Left colon (tissue), 2 donors: ENCODE results near the gene PTPN21. TPM values are rescaled to one million over a fixed set of nuclear protein-coding genes. Genes with fewer than 3 reads are reported as not detected.

ENCODE experiments used
- ATAC-seq: fragments of 200-7000 bp; cut with Tn5 transposase; one replicate; pipeline ENCODE4 v1.9.1; 2020; ENCODE audit warnings: mild to moderate bottlenecking, moderate library complexity
- DNase-seq, 2 donors: peaks; one replicate each; pipeline ENCODE4 v3.0.0-alpha.2; 2020
- intact Hi-C, 2 donors: fragments of 100-400 bp; cut with DNase I in 1 of 2; cut with micrococcal nuclease in 1 of 2; formaldehyde crosslinking; loops; one replicate each; pipeline versions ENCODE4 v1.11.2 to v1.14.0; 2022; cut with DNase I, micrococcal nuclease
- total RNA-seq, 2 donors: library from RNA; stranded (reverse); fragmentation: NEBNext Ultra II Directional; extraction: Animal tissue kit (Norgen Biotek cat#: 25700); gene quantifications; one replicate each; pipeline ENCODE4 v1.2.1, GENCODE V29; 2021
- donor health status: DM: no; HTN: no; CAD: no.
- donor health status: DM: yes; HTN: yes; CAD: no.

Gene PTPN21
- total RNA-seq, 2 donors from 2014 or later = 31.8 to 36.8 TPM

DNA sequence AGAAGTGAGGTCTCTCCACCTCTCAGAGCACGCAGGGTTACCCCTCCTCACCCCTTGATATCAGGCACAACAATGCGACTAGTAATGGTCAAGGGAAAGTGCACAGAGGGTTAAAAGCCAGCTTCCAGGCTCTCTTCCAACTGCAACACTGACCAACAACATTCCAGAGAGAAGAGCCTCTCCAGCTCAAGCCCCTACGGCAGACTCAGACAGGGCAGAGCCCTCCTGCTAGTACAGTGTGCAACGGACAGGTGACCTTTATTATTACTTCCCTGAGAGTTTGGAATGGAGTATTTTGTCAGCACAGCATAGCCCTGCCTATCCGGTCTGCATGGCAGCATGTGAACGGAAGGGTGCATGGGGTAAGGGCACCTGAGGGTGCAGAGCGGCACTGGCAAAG, 73.0 kb downstream of the PTPN21 start:
- ATAC-seq (no peak), DNase-seq (no peak)
- intact Hi-C loops = no loop called here

DNA sequence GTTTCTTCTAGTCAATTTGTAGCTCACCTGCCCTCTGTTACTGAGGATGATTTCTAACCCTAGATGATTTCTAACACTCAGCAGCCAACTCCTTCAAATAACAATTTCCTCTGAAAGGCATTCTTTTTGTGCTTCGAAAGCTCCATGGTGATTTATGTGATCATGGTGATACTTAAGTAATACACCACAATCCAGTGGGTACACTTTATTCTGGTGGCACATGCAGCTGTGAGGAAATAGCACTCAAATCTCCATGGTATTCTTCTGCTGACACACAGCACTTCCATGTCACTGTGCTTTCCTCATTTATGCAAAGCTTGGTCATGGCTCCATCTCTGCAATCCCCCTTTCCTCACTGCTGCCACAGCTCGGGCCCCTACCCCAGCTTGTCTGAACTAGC, 73.7 kb downstream of the PTPN21 start:
- DNase-seq (no peak), ATAC-seq (no peak)
- intact Hi-C loops = no loop called here

DNA sequence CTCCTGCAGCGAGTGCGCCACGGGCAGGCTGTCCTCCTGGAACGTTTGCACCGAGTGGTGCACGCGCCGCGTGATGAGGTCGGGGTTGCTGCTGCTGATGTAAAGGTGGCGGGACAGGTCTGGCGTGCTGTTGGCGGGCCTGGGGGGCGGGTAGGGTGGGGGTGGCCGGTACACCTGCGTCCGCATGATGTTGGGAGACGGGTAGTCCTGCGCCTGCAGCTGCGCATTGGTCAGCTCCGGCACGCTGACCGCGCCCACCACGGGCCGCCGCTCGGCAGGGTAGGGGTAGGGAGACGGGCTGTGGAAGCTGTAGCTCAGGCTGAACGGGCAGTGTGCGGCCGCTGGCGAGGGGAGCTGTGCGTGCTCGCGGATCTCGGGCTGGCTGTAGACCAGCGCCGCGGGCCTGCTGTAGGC, 75.2 kb downstream of the PTPN21 start:
- DNase-seq (no peak), ATAC-seq (no peak)
- intact Hi-C loops = no loop called here

DNA sequence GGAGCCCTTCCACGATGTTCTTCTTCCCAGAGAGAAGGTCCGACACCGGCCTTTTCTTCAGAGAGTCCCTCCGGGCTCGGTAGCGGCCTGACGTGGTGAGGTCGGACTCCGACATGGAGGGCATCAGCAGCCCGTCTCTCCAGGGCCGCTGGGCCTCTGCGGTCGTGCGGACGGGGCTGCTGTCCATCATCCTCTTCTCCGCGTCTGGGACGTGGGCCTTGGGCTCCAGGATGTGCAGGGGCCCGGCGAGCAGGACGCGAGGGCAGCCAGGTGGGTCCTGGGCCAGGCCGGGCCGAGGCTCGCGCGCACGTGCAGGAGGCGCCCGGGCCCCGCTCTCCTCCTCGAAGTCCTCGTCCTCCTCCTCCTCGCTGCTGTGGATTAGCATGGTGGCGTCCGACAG, 75.9 kb downstream of the PTPN21 start:
- DNase-seq (no peak), ATAC-seq (no peak)
- intact Hi-C loops = no loop called here

DNA sequence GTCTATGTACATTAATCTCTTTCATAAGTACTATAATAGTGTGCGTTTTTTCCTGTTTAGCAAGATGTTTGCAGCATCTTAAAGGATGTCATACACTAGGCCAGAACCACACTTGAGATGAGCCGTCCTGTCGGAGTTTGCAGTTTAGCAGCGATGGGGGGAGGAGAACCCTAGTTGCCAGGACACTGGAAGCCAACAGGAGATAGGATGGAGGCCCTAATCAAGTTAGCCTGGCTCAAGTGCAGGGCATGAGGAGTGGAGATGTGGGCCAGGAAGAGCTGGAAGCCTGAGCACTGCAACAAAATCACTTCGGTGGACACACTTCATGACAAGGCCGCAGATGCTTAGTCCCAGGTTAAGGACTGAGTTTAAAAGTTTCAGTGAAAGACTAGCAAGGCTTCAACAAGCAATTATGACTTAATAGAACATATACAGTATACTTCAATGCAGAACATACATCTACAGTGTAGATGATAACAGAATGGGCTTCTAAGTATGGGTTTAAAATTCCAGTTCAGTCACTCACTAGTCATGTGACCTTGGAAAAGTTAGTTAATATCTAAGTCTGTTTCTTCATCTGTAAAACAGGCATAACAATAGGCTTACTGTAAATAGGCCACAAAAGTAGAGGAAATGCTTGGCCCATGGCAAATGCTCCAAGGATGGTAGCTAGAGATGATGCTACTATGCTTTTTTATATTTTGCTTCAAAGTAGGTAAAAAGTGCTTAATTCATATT, 77.1 kb downstream of the PTPN21 start:
- DNase-seq = no peak
- intact Hi-C loops = no loop called here
- ATAC-seq = no peak

DNA sequence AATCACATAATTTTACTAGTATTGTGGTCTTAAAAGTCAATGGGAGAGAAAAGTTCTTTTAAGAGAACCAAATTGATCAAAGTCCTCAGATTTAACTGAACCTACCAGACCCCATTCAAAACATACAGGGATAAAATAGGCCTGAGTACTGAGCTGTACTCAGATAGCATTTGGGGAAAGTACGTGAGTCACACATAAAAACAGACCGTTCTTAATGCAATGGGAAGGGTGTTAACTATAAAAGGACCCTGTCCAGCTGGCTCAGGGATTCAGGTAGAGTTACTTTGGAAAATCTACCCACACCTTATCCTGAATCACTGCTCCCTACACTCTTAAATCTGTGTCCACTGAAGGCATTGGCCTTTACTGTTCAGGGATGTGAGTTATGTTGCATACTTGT, 78.0 kb downstream of the PTPN21 start:
- DNase-seq (no peak), ATAC-seq (no peak)
- intact Hi-C loops = no loop called here

DNA sequence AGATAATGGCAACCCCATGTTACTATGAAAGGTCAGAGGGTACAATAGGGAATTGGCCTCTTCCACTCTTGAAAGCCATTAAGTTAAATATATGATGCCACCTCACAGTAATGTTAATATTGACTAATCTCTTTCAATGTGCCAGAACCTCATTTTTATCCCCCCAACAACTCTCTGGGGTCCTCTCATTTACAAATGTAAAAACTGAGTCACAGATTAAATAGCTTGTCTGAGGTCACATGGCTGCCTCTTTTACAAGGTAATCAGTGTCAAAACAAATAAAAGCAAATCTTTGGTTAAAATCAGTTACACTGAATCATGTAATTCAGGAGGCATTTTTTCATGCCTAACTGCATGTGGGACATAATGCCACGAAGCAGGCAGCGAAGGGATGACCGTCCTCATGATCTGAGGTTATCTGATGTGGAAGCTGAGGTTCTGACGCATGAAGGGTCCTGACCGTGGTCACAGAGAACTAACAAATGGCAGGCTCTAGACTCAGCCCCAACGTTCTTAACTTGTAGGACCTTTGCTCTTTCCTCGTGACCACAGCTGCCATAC, 78.5 kb downstream of the PTPN21 start:
- no peak for DNase-seq
- intact Hi-C loops = no loop called here
- no peak for ATAC-seq

DNA sequence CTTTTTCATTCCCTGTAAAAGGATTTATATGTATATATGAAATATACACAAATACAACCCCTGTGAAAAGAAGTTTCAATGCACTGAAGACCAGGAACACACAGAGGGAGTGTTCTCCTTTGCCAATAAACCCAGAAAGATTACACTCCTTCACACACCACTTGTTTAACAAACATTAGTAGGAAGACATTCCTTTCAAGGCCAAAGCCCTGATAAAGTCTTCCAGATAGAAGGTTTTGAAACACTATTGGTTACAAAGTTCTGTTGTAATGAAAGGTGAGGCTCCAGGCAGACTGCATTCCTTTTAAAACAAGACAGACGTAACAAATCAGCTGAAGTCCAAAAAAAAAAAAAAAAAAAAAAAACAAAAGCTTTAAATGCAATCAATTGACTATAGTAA, 81.0 kb downstream of the PTPN21 start:
- ATAC-seq (peak; percentile 79), DNase-seq (no peak)
- intact Hi-C loops = no loop called here

DNA sequence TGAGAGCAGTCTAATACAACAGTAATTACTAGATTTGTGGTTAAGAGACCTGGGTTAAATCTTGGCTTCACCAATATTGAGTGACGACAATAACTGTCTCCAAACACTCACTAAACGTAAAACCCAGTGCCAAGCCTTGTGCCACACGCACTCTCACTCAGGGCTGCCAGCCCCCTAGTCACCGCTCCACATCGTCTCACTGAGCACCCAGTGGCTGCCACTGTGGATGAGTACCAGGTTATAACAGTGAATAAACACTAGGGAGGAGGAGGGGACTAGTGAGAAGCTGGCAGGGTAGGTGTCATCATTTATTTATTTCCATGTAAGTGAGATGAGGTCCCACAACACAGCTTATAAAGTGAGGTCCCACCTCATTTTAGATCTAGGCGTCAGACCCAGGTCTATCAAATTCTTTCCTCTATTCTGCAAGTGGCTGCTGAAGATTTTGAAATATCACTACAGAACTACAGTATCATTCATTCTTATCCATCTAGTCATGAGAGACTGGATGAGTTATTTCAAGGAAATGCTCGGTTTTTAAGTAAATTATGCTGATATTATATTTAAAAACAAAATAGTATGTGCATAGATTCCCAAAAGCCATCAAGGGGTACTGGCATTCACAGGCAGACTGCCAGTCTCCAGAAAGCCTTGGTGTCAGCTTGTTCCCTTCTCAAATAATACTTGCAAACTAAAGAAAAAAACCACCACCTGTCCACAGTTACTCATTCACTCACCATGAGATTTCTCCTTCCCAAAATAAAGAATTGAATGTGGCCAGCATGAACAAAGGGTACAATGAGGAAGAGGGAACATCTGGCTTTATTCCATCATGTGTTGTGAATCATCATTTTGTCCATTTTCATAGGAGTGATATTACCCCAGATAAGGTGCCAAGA, 84.0 kb downstream of the PTPN21 start:
- DNase-seq (no peak), ATAC-seq (no peak)
- intact Hi-C loops = no loop called here

DNA sequence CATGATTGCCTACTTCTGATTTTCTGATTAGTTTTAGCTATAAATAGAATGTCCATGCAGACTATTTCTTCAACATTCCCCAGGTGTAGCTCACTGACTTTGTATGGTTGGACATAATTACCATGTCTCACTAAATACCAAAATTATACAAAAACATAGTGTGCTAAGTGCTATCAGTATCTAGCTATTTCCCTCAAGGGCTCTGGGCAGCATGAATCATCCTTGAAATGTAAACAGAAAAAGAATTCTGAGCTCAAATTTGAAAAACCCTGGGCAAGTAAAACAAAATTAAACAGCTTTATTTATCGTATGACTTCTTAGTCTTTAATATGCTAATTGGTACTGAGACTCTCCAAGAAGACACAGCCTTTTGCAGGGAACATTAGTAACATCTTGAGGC, 86.4 kb downstream of the PTPN21 start:
- intact Hi-C loops = no loop called here
- ATAC-seq (no peak), DNase-seq (no peak)

DNA sequence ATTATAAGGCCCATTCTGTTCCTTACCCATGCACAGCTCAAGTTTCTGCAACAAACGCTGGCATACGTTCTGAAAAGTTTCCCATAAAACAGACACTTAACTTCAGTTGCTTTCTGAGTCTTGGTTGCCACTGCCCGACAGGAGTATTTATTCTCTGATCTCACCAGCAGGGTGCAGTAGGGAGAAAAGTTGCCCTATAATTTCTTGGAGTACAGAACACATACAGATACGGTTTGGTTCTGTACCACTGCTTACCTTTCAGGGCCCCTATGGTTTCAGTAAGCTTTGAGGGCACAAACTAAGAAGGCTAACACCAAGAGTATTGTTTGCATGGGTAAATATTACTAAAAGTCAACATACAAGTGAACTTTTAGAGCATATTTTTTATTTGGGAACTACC, 91.5 kb downstream of the PTPN21 start:
- intact Hi-C loops = no loop called here
- DNase-seq (no peak), ATAC-seq (peak; percentile 70)

DNA sequence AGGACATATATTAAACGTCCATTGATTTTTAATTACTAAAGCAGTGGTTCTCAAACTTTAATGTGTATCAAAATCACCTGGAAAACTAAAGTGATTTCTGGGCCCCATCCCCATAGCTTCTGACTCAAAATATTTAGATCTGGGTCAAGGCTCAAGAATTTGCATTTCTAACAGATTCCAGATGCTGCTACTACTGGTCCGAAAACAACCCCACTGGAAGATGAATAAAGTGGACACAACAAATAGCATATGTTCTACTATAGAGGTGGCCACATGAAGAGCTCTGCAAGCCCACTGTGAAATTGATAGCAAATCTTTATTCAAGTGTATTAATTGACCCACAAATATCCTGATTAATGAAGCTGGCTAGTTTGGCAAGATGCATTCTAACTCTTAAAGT, 99.9 kb downstream of the PTPN21 start:
- intact Hi-C loops = no loop called here
- no peak for DNase-seq
- ATAC-seq = no peak

DNA sequence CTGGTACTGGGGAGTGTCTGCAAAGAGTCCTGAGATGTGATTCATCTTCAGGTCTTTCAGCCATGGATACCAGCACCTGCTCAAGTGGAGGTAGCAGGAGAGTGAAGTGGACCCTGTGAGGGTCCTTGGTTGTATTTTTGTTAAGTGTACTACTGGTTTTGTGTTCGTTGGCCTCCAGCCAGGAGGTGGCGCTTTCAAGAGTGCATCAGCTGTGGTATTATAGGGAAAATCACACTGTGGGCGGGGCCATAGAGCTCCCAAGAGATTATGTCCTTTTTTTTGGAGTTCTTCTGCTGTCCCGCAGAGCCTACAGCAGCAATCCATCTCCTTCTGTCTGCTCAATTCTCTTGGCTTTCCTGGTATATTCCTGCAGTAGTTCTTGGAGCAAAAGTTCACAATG, 102.6 kb downstream of the PTPN21 start:
- intact Hi-C loops = no loop called here
- DNase-seq = no peak
- no peak for ATAC-seq

DNA sequence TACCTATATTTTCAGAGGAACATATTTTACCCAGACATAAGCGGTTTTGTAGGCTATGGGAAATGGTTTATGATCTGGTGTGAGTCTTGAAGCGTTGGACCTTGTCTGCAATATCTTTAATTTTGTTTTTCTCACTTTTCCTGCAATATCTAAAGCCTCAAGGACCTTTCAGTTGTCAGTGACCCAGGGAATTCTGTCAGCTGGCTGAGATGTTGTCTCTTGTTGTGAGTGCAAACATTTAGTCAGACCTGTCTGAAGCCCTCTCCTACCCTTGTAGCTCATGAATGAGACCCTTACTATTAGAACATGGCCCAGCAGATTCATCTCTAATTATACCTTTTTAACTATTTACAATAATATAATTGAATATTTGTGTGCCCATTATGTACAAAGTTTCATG, 115.7 kb downstream of the PTPN21 start:
- intact Hi-C loops = no loop called here
- ATAC-seq (no peak), DNase-seq (no peak)

DNA sequence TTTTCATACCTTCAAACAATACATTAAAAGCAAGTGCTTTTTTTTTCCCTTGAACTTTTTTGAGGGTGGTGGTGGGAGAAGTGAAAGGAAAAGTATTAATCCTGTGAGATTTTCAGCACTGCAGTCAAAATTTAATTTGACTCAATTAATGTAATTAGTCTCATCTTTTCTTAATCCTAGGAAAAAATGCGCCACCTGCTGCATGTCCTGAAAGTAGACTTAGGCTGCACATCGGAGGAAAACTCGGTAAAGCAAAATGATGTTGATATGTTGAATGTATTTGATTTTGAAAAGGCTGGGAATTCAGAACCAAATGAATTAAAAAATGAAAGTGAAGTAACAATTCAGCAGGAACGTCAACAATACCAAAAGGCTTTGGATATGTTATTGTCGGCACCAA, 117.1 kb downstream of the PTPN21 start:
- no peak for DNase-seq
- ATAC-seq = no peak
- intact Hi-C loops = no loop called here

DNA sequence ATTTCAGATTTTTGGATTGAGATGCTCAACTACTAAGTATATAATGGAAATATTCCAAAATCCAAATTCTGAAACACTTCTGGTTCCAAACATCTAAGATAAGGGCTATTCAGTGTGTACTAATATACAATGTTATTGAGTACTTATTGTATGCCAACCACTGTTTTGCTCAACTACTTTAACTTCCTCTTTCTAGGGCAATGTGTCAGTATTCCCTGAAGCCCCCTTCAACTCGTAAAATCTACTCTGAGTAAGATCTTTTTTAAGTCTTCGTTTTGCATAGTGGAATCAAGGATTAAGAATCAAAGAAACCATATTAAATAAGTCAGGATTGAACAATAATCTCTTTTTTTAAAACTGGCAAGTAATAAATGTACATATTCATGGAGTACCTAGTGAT, 123.8 kb downstream of the PTPN21 start:
- no peak for ATAC-seq
- no peak for DNase-seq
- intact Hi-C loops = no loop called here

DNA sequence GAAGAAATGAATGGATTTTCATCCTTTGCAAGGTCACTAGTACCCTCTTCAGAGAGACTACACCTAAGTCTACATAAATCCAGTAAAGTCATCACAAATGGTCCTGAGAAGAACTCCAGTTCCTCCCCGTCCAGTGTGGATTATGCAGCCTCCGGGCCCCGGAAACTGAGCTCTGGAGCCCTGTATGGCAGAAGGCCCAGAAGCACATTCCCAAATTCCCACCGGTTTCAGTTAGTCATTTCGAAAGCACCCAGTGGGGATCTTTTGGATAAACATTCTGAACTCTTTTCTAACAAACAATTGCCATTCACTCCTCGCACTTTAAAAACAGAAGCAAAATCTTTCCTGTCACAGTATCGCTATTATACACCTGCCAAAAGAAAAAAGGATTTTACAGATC, 128.5 kb downstream of the PTPN21 start:
- ATAC-seq (no peak), DNase-seq (no peak)
- intact Hi-C loops = no loop called here

DNA sequence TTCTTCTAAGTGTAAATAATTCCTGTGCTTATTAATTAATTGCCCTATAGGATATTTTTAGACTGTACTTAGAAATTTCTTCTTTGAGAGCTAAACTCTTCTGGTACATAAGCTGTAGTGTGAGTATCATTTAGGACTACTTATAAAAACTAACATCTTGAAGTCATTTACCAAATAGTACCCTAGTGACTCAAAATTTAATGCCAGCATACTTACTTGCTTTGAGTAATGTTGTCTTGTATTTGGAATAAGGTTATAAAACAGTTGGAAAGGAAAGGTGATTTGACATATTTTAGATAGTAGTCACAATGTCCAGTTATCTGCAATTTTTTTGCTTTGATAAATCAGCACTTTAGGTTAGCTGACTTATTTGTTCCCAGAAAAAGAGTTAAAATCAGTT, 130.2 kb downstream of the PTPN21 start:
- DNase-seq = no peak
- no peak for ATAC-seq
- intact Hi-C loops = no loop called here

DNA sequence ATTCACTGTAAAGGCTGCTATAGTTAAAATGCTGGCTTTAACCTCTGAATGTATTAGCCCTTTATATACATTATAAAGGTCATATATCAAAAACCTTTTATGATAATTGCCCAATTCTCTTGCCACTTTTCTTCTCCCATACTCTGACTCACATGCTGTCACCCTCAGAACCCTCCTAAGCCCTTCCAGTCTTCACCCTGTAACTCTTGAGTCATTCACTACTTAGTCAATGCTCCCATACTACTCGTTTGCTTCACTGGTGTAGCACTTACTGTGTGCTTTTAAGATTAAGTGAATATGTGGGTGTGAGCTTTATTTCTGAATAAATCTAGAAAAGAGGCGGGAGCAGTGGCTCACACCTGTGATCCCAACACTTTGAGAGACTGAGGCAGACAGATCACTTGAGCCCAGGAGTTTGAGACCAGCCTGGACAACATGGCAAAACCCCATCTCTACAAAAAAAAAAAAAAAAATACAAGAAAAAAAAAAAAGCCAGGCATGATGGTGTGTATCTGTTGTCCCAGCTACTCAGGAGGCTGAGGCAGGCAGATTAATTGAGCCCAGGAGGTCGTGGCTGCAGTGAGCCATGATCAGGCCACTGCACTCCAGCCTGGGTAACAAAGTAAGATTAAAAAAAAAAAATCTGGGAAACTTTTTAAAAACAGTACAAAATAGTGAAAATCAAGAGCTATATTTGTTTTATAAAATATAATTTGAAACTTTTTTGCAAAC, 131.7 kb downstream of the PTPN21 start:
- DNase-seq (no peak), ATAC-seq (no peak)
- intact Hi-C loops = no loop called here

DNA sequence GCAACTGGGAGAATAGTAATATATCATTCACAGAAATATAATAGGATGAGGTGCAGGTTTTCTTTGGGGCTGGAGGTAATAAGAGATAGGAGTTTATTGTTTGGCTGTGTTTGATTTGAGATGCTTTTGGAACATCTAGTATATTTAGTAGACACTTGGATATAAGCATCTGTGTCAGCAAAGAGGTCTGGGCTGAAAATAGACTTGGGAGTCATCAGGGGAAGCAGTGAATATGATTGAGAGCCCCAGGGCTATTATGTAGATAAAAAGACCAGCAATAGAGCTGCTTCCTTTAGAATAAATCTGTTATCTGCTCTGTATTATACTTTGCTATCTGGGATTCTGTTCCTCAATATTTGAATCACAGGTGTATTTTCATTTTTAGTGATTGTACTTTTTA, 132.8 kb downstream of the PTPN21 start:
- ATAC-seq (no peak), DNase-seq (no peak)
- intact Hi-C loops = no loop called here
